Adrenal gland (tissue), 5 donors: ENCODE data around the gene TFF1.

Source experiments
- CTCF ChIP-seq, 6 experiments: fragments of 450-650 bp in 4 of 6; fragments of 200-600 bp in 2 of 6; sonication (generic) in 1 of 6; IDR thresholded peaks; 1 replicate in 5 of 6; 2 replicates in 1 of 6; pipeline versions ENCODE4 v1.5.1 to v1.8.0; 2016 to 2021; ENCODE audit warnings: antibody characterized with exemption in 6 of 6, mild to moderate bottlenecking in 2 of 6, moderate library complexity in 1 of 6
- POLR2A ChIP-seq, 2 donors: fragments of 450-650 bp; IDR thresholded peaks; one replicate each; pipeline ENCODE4 v1.6.1; 2017; ENCODE audit warnings: antibody characterized with exemption in 2 of 2, mild to moderate bottlenecking in 2 of 2, moderate library complexity in 1 of 2
- donor health status: DM: no; HTN: no; CAD: no.

GRCh38 chr21:42407476-42407875, 41.1 kb upstream of the TFF1 start:
- no peak for TF ChIP-seq CTCF (IDR thresholded peaks at IDR 0.05)
- TF ChIP-seq POLR2A (IDR thresholded peaks at IDR 0.05): no peak
